Epithelial cell of proximal tubule (primary cell): ENCODE measurements around the gene OPA1. TPM values are rescaled to one million over a fixed set of nuclear protein-coding genes. Genes with fewer than 3 reads are reported as not detected.

Experiments
- DNase-seq: peaks from one replicate; pipeline ENCODE4 v3.0.0-alpha.2; 2011; ENCODE audit warnings: low read depth
- H3K4me3 ChIP-seq: 2 replicates; pipeline ENCODE4 v1.5.1; 2011; ENCODE audit warnings: low read depth, mild to moderate bottlenecking, low read length
- CTCF ChIP-seq: conservative IDR thresholded peaks from 2 replicates; pipeline ENCODE4 v1.5.1; 2012; ENCODE audit warnings: low read depth, mild to moderate bottlenecking, low read length
- total RNA-seq: library from RNA; depleted of rRNA; stranded (reverse); fragments of >200 nt; gene quantifications from 2 replicates; pipeline ENCODE4 v1.2.3, GENCODE V29; 2015

OPA1 gene
- total RNA-seq, 1 donor from 2014 or later, result 59.0 TPM

GRCh38 chr3:193620057-193620456 is 27.0 kb downstream of the OPA1 start:
- no peak for TF ChIP-seq CTCF
- H3K4me3 ChIP-seq, result no peak overlapping the region
- no peak for DNase-seq

- no peak for DNase-seq
- TF ChIP-seq CTCF, result no peak
- H3K4me3 ChIP-seq, result no peak overlapping the region
These were observed 27.6 kb downstream of the OPA1 start for GRCh38 chr3:193620650-193621049.

GRCh38 chr3:193621127-193621526 is 28.1 kb downstream of the OPA1 start:
- no peak for TF ChIP-seq CTCF
- H3K4me3 ChIP-seq, result no peak overlapping the region

GRCh38 chr3:193630005-193630404 is 37.0 kb downstream of the OPA1 start:
- no peak for DNase-seq

More at GRCh38 chr3:193621127-193621526, 28.1 kb downstream of the OPA1 start:
- DNase-seq, result no peak

GRCh38 chr3:193637831-193638230 is 44.8 kb downstream of the OPA1 start:
- no peak for TF ChIP-seq CTCF
- H3K4me3 ChIP-seq, result no peak overlapping the region
- no peak for DNase-seq

More at GRCh38 chr3:193630005-193630404, 37.0 kb downstream of the OPA1 start:
- TF ChIP-seq CTCF, result no peak
- no peak overlapping the region for H3K4me3 ChIP-seq

GRCh38 chr3:193638833-193639232 is 45.8 kb downstream of the OPA1 start:
- no peak for TF ChIP-seq CTCF
- DNase-seq, result no peak
- H3K4me3 ChIP-seq, result no peak overlapping the region

GRCh38 chr3:193640165-193640715 is 47.2 kb downstream of the OPA1 start:
- no peak for DNase-seq
- no peak for TF ChIP-seq CTCF
- H3K4me3 ChIP-seq, result no peak overlapping the region
